ENCODE data around the gene C16orf74.

The C16orf74 gene

GRCh38 chr16:85661740-85662481 lies 89.0 kb downstream of the C16orf74 start:
- H3K27me3 ChIP-seq, result no peaks in the 10 kb centered on the region
- H4K20me1 ChIP-seq, result peaks cover 97% of the 10 kb centered on the region
- no peaks in the 10 kb centered on the region for H3K9me3 ChIP-seq
- H3K4me3 ChIP-seq, result no peak overlapping the region
- no peak overlapping the region for H3K4me2 ChIP-seq
- H3K4me1 ChIP-seq, result no peaks in the 10 kb centered on the region; the same call in 1 of the 2 replicates
- H3K9ac ChIP-seq, result no peak overlapping the region
- peaks cover 100% of the 10 kb centered on the region for H3K36me3 ChIP-seq
- H3K27ac ChIP-seq, result no peak overlapping the region
- TF ChIP-seq Cebpa-rat (IDR thresholded peaks at IDR 0.05), result no peak

- TF ChIP-seq Cebpa-rat (IDR thresholded peaks at IDR 0.05), result no peak
- Histone ChIP-seq H3K27me3 (no peaks in the 10 kb centered on the region), H3K9ac (no peak overlapping the region), H3K27ac (no peak overlapping the region), H3K4me1 (no peaks in the 10 kb centered on the region; the same call in 1 of the 2 replicates), H3K4me3 (no peak overlapping the region), H3K9me3 (no peaks in the 10 kb centered on the region), H4K20me1 (peaks cover 97% of the 10 kb centered on the region), H3K36me3 (peaks cover 100% of the 10 kb centered on the region), H3K4me2 (no peak overlapping the region)
Observed at GRCh38 chr16:85660843-85661739, 89.8 kb downstream of the C16orf74 start.

GRCh38 chr16:85659805-85660511 lies 90.9 kb downstream of the C16orf74 start:
- Histone ChIP-seq H3K27me3 (no peaks in the 10 kb centered on the region), H4K20me1 (peaks cover 97% of the 10 kb centered on the region), H3K9me3 (no peaks in the 10 kb centered on the region), H3K36me3 (peaks cover 100% of the 10 kb centered on the region), H3K4me3 (no peak overlapping the region), H3K9ac (no peak overlapping the region), H3K27ac (no peak overlapping the region), H3K4me1 (no peaks in the 10 kb centered on the region; the same call in 1 of the 2 replicates), H3K4me2 (no peak overlapping the region)
- no peak for TF ChIP-seq Cebpa-rat (IDR thresholded peaks at IDR 0.05)

GRCh38 chr16:85659336-85659735 lies 91.6 kb downstream of the C16orf74 start:
- Histone ChIP-seq H3K9me3 (no peaks in the 10 kb centered on the region), H3K27me3 (no peaks in the 10 kb centered on the region), H3K9ac (0 out of 2 replicates have a peak overlapping the region, but pooled peaks have one; percentile 24), H3K36me3 (peaks cover 100% of the 10 kb centered on the region), H3K27ac (no peak overlapping the region), H3K4me1 (no peaks in the 10 kb centered on the region; the same call in 1 of the 2 replicates), H3K4me2 (no peak overlapping the region), H4K20me1 (peaks cover 97% of the 10 kb centered on the region), H3K4me3 (no peak overlapping the region)
- TF ChIP-seq Cebpa-rat (IDR thresholded peaks at IDR 0.05), result no peak

GRCh38 chr16:85658504-85659326 lies 92.2 kb downstream of the C16orf74 start:
- no peak overlapping the region for H3K4me2 ChIP-seq
- no peak overlapping the region for H3K27ac ChIP-seq
- no peak overlapping the region for H3K4me3 ChIP-seq
- TF ChIP-seq Cebpa-rat (IDR thresholded peaks at IDR 0.05), result no peak
- peaks cover 100% of the 10 kb centered on the region for H3K36me3 ChIP-seq
- no peaks in the 10 kb centered on the region for H3K9me3 ChIP-seq
- 0 out of 2 replicates have a peak overlapping the region, but pooled peaks have one; percentile 24 for H3K9ac ChIP-seq
- peaks cover under 1% of the 10 kb centered on the region; the same call in 1 of the 2 replicates for H3K4me1 ChIP-seq
- H4K20me1 ChIP-seq, result peaks cover 97% of the 10 kb centered on the region
- H3K27me3 ChIP-seq, result no peaks in the 10 kb centered on the region

GRCh38 chr16:85657996-85658395 lies 92.9 kb downstream of the C16orf74 start:
- Histone ChIP-seq H3K4me1 (peaks cover 5% of the 10 kb centered on the region; the same call in 1 of the 2 replicates), H3K4me3 (no peak overlapping the region), H3K27ac (no peak overlapping the region), H4K20me1 (peaks cover 97% of the 10 kb centered on the region), H3K27me3 (no peaks in the 10 kb centered on the region), H3K9ac (no peak overlapping the region), H3K36me3 (peaks cover 98% of the 10 kb centered on the region), H3K4me2 (no peak overlapping the region), H3K9me3 (no peaks in the 10 kb centered on the region)
- no peak for TF ChIP-seq Cebpa-rat (IDR thresholded peaks at IDR 0.05)

Data from BLaER1 (cell line).